HK-2 (cell line): Measurements from ENCODE around the gene MVB12B.

Experiments
- DNase-seq: peaks from one replicate; pipeline ENCODE4 v3.0.0-alpha.2; 2018; ENCODE audit not compliant: unreplicated experiment

The MVB12B gene

GRCh38 chr9:126303488-126303887, 23.1 kb upstream of the MVB12B start:
- no peak for DNase-seq

GRCh38 chr9:126304207-126304970, 22.2 kb upstream of the MVB12B start:
- DNase-seq: no peak

- no peak for DNase-seq
These were observed 21.7 kb upstream of the MVB12B start for GRCh38 chr9:126304971-126305320.

GRCh38 chr9:126306071-126306647, 20.5 kb upstream of the MVB12B start:
- no peak for DNase-seq

- DNase-seq: no peak
These were observed 19.1 kb upstream of the MVB12B start for GRCh38 chr9:126307322-126308061.

GRCh38 chr9:126309427-126310189, 17.0 kb upstream of the MVB12B start:
- DNase-seq: no peak

- no peak for DNase-seq
These were observed 13.8 kb upstream of the MVB12B start for GRCh38 chr9:126312584-126313551.

- DNase-seq: no peak
These were observed 10.5 kb upstream of the MVB12B start for GRCh38 chr9:126316085-126316655.

- no peak for DNase-seq
These were observed 9.1 kb upstream of the MVB12B start for GRCh38 chr9:126317513-126317912.

- DNase-seq: no peak
These were observed 7.8 kb upstream of the MVB12B start for GRCh38 chr9:126318858-126319257.

GRCh38 chr9:126319671-126320070, 7.0 kb upstream of the MVB12B start:
- DNase-seq: no peak

GRCh38 chr9:126320158-126320922, 6.3 kb upstream of the MVB12B start:
- no peak for DNase-seq

GRCh38 chr9:126321742-126322141, 4.9 kb upstream of the MVB12B start:
- DNase-seq: no peak

- DNase-seq: no peak
These were observed 808 bp upstream of the MVB12B start for GRCh38 chr9:126325821-126326220.

GRCh38 chr9:126327006-126327713, 531 bp downstream of the MVB12B start:
- DNase-seq: peak; percentile 17

- no peak for DNase-seq
These were observed 1.1 kb downstream of the MVB12B start for GRCh38 chr9:126327714-126328185.

- DNase-seq: no peak
These were observed 1.8 kb downstream of the MVB12B start for GRCh38 chr9:126328407-126328806.

GRCh38 chr9:126329476-126330275, 3.0 kb downstream of the MVB12B start:
- no peak for DNase-seq
